NB4 (cell line): ENCODE measurements around the gene DAAM1.

Experiments
- MYC ChIP-seq: IDR thresholded peaks from 2 replicates; pipeline ENCODE4 v1.6.1; 2011; ENCODE audit warnings: low read depth, low read length
- POLR2A ChIP-seq: IDR thresholded peaks from 2 replicates; pipeline ENCODE4 v1.6.1; 2011; ENCODE audit warnings: mild to moderate bottlenecking; ENCODE audit not compliant: insufficient read length; ENCODE audit errors: extremely low read depth
- TF ChIP-seq, protein P1 (sequence below): IDR thresholded peaks from one replicate; pipeline ENCODE4 v1.5.1; 2012; ENCODE audit warnings: low read depth, low read length
- TF ChIP-seq, protein P2 (sequence below): IDR thresholded peaks from 2 replicates; pipeline ENCODE4 v1.6.1; 2011; ENCODE audit warnings: low read depth, low read length

DNA sequence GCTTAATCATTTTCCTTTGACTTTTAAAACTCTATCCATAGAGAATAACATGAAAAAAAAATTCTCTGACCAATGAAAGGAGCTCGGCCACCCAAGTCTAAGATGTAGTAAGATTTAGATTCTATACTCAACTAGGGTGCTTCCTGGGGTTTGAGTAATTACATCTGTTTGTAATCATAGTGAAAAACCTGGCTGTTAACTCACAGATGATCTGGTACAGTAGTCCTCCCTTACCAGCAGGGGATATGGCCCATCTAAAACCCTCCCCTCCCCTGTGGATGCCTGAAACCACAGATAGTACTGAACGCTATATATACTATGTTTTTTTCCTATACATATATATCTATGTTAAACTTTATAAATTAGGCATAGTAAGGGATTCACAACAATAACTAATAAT is 89.2 kb downstream of the DAAM1 start:
- TF ChIP-seq, protein P1, sequence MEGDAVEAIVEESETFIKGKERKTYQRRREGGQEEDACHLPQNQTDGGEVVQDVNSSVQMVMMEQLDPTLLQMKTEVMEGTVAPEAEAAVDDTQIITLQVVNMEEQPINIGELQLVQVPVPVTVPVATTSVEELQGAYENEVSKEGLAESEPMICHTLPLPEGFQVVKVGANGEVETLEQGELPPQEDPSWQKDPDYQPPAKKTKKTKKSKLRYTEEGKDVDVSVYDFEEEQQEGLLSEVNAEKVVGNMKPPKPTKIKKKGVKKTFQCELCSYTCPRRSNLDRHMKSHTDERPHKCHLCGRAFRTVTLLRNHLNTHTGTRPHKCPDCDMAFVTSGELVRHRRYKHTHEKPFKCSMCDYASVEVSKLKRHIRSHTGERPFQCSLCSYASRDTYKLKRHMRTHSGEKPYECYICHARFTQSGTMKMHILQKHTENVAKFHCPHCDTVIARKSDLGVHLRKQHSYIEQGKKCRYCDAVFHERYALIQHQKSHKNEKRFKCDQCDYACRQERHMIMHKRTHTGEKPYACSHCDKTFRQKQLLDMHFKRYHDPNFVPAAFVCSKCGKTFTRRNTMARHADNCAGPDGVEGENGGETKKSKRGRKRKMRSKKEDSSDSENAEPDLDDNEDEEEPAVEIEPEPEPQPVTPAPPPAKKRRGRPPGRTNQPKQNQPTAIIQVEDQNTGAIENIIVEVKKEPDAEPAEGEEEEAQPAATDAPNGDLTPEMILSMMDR = no peak
- TF ChIP-seq POLR2A = no peak
- TF ChIP-seq, protein P2, sequence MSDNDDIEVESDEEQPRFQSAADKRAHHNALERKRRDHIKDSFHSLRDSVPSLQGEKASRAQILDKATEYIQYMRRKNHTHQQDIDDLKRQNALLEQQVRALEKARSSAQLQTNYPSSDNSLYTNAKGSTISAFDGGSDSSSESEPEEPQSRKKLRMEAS = no peak
- no peak for TF ChIP-seq MYC
